ENCODE data around the gene PATJ.

Gene PATJ

GRCh38 chr1:62046927-62047326 is 304.6 kb downstream of the PATJ start:
- DNase-seq (ENCODE audit: low read depth, low spot score): no peak

DNA sequence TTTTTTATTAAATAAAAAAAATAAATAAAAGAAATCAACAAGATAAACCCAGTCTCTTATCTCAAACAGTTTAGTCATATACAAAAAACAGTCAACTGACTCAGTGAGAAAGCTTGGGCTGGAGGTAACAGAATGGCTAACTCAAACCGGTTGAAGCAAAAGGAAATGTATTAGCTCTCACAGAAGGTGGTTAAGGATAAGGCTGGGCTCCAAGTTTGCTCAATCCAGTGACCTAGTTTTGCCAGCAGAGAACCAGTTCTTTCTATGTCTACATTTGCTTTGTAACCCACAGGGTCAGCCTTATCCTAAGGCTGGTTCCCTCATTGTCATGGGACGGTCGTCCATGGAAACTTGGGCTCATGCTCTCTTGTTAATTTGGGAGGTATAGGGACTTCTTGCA is 307.9 kb downstream of the PATJ start:
- no peak for DNase-seq (ENCODE audit: low read depth, low spot score)

DNA sequence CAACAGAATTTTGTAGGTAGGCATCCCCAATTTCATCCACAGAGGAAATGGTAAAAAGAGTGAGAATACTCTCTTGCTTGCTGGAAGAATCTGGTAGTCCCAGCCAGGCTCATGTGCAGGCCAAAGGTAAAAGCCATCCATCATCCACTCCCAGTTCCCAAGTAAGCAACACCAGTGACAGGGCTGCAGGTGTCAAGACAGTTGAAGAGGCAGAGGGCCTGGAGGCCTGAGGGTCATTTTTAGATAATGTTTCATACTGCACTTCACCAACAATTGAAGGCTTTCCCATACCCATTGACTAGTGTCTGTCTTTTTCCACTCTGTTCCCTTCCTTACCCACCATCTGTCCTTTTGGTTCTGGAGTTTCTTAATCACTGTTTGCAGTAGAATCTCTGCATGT is 310.7 kb downstream of the PATJ start:
- no peak for DNase-seq (ENCODE audit: low read depth, low spot score)

GRCh38 chr1:62054188-62054587 is 311.9 kb downstream of the PATJ start:
- no peak for DNase-seq (ENCODE audit: low read depth, low spot score)

GRCh38 chr1:62057230-62057629 is 314.9 kb downstream of the PATJ start:
- DNase-seq (ENCODE audit: low read depth, low spot score): no peak

GRCh38 chr1:62057641-62058290 is 315.5 kb downstream of the PATJ start:
- no peak for DNase-seq (ENCODE audit: low read depth, low spot score)

DNA sequence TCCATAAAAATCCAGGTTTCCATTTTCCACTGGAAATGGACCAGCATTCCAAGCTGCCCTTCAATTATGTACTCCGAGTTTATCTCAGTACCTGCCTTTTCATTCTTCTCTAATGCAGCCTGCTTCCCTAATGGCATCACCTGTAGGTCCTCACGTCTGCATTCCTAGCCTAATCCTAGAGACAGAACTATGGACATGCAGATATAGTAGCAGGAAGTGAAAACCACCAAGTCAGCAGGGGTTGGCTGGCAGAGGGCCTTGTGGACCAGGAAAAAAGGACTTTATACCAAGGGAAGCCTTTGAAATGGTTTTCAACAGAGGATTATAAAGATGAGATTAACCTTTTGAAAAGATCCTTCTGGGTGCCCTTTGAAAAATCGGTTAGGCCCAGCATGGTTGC is 316.7 kb downstream of the PATJ start:
- no peak for DNase-seq (ENCODE audit: low read depth, low spot score)

DNA sequence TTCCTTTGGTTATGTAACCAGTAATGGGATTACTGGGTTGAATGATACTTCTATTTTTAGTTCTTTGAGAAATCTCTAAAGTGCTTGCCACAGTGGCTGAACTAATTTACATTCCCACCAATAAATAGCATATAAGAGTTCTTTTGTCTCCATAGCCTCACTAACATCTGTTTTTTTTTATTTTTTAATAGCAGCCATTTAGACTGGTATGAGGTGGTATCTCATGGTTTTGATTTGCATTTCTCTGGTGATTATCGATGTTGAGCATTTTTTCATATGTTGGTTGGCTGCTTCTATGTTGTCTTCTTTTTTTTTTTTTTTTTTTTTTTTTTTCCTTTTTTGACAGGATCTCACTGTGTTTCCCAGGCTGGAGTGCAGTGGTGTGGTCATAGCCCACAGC is 319.8 kb downstream of the PATJ start:
- no peak for DNase-seq (ENCODE audit: low read depth, low spot score)

GRCh38 chr1:62064829-62065407 is 322.6 kb downstream of the PATJ start:
- DNase-seq (ENCODE audit: low read depth, low spot score): no peak

DNA sequence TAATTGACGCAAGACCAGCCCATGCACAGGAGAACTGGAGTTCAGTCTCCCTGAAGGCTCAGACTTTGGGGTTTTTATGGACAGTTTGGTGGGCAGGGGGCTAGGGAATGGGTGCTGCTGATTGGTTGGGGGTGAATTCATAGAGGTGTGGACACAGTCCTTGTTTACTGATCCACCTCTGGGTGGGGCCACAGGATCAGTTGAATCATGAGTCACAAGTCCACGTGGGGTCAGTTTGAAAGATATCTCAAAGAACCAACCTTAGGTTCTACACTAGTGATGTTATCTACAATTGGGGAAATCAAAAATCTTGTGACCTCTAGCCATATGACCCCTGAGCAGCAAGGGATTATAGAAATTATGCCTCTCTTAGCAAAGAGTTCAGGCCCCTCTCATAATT is 324.4 kb downstream of the PATJ start:
- DNase-seq (ENCODE audit: low read depth, low spot score): no peak

DNA sequence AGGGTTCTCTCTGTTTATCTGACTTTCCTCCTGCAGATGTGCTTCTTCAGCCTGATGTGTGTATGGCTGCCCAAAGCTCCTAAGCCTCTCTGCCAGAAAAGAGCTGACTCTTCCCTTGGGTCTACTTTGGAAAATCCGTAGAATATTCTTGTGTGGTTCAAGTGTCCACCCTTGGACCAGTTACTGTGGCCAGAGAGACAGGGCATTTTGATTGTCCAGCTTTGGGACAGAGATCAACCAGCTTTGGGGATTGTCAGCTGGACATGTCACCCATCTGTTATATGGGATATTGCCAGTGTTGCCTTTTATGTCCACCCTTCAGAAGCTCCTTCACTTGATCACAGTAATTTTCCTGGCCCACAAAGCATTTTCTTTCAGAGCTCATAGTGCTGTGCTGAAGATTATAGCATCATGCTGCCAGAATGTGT is 326.1 kb downstream of the PATJ start:
- no peak for DNase-seq (ENCODE audit: low read depth, low spot score)

GRCh38 chr1:62068978-62069377 is 326.7 kb downstream of the PATJ start:
- no peak for DNase-seq (ENCODE audit: low read depth, low spot score)

- DNase-seq (ENCODE audit: low read depth, low spot score): no peak
Measured at GRCh38 chr1:62070384-62071011, 328.2 kb downstream of the PATJ start.

GRCh38 chr1:62071695-62072094 is 329.4 kb downstream of the PATJ start:
- DNase-seq (ENCODE audit: low read depth, low spot score): no peak

DNA sequence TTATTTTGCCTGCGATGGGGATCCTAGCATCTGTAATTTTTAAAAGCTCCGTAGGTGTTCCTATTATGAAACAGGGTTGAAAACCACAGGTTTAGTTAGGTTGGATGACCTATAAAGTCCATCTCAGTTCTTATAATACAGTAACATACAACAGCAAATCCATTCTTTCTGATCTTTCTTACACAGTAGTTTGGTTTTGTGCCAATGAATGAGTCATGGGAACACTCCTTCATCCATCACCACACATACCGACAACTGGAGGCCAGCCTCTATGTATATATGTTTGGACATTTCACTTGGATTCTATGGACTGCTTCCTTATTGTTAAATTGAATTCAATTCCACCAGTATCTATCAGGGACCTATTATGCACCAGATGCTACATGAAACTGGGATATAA is 334.0 kb downstream of the PATJ start:
- DNase-seq (ENCODE audit: low read depth, low spot score): peak; percentile 41

- DNase-seq (ENCODE audit: low read depth, low spot score): no peak
Measured at GRCh38 chr1:62077821-62078220, 335.5 kb downstream of the PATJ start.

DNA sequence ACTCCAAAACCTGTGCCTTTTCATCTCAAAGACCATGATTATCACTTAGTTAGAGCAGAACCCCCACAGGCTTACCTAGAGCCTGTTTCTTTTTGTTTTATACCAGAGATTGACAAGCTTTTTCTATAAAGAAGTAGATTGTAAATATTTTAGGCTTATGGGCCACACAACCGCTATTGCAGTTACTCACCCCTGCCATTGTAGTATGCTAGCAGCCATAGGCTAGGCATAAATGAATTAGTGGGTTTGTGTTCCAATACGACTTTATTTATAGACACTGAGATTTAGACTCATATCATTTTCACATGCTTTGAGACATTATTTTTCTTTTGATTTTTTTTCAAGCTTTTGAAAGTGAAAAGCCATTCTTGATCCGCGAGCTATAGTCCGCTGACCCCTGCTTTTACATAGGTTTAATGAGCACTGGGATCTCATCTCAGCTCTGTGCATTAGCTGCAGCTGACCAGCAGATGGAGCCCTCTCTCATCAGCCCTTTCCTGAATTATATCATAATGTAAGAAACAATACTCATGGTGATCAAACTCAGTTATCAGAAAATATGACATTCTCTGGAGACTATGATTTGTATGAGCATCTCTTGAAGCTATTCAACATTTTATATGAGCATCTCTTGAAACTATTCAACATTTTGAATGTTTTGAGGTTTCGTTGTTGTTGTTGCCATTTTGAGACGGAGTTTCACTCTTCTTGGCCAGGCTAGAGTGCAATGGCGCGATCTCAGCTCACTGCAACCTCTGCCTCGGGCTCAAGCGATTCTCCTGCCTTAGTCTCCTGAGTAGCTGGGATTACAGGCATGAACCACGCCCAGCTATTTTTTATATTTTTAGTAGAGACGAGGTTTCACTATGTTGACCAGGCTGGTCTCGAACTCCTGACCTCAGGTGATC is 340.4 kb downstream of the PATJ start:
- peak; percentile 29 for DNase-seq (ENCODE audit: low read depth, low spot score)

GRCh38 chr1:62084310-62084890 is 342.1 kb downstream of the PATJ start:
- DNase-seq (ENCODE audit: low read depth, low spot score): no peak

DNA sequence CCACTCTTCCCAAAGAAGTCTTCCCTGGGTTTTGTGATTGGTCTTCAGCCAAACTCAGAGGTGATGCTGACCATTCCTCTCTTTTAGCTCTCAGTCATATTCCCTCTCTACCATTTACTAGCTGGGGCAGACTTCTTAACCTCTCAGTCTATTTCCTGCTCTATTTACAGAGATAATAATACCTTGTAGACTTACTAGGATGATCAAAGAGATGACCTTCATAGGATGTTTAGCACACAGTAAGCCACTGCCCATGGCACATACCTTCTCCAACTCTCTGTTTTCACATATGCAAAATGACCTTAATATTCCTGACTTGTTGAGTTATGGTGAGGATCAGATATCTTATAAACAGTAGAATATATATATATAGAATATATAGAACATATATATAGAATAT is 346.2 kb downstream of the PATJ start:
- no peak for DNase-seq (ENCODE audit: low read depth, low spot score)

- DNase-seq (ENCODE audit: low read depth, low spot score): no peak
Measured at GRCh38 chr1:62089570-62089969, 347.3 kb downstream of the PATJ start.

DNA sequence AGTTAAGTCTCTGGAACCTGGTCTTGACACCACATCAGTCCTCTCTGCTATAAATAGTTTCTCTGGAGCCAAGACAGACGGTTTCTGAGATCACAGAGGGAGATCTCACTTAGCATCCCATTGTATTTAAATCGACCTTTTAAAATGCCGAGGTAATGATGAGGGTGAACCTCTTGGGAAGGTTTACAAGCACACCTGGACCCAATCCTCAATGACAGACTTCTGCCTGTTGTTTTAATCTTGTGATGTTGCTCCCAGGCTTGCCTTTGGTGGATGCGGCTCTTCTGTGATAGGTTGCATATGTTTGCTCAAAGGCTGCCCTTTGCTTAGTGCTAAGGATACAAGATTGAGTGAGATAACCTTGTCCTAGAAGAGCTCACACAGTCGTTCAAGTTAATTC is 347.7 kb downstream of the PATJ start:
- DNase-seq (ENCODE audit: low read depth, low spot score): no peak

DNA sequence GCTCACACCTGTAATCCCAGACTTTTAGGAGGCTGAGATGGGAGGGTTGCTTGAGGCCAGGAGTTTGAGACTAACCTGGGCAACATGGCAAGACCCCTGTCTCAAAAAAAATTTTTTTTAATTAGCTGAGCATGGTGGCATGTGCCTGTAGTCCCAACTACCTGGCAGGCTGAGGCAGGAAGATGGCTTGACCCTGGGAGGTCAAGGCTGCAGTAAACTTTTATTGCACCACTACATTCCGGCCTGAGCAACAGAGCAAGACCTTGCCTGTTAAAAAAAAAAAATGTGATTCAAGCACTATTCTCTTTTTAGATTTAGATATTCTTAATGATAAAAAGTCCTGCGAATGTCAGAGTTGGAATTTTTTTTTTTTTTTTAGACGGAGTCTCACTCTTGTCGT is 349.8 kb downstream of the PATJ start:
- DNase-seq (ENCODE audit: low read depth, low spot score): no peak
